D721Med (cell line): ENCODE results near the gene CABCOCO1.
A peak's percentile ranks its signal among the peaks of the same experiment; 100 is the strongest.
"Not testable (repeated sequence)": the region's sequence is repeated elsewhere in the genome, so short reads cannot be mapped to it uniquely, and the experiment has no call there.

Experiments
- DNase-seq: peaks from one replicate; pipeline ENCODE4 v3.0.0; 2011; ENCODE audit warnings: low spot score; ENCODE audit not compliant: insufficient read length
- FAIRE-seq: peaks from 2 replicates; lab custom pipeline; 2011; peaks lifted over from hg19 to GRCh38; lab: Jason Lieb, UNC
- TF ChIP-seq, protein P1 (sequence below): IDR thresholded peaks from 2 replicates; pipeline ENCODE4 v1.5.1; 2012; ENCODE audit warnings: mild to moderate bottlenecking, control low read depth; ENCODE audit not compliant: insufficient read depth; ENCODE audit errors: missing control alignments

CABCOCO1 gene

DNA sequence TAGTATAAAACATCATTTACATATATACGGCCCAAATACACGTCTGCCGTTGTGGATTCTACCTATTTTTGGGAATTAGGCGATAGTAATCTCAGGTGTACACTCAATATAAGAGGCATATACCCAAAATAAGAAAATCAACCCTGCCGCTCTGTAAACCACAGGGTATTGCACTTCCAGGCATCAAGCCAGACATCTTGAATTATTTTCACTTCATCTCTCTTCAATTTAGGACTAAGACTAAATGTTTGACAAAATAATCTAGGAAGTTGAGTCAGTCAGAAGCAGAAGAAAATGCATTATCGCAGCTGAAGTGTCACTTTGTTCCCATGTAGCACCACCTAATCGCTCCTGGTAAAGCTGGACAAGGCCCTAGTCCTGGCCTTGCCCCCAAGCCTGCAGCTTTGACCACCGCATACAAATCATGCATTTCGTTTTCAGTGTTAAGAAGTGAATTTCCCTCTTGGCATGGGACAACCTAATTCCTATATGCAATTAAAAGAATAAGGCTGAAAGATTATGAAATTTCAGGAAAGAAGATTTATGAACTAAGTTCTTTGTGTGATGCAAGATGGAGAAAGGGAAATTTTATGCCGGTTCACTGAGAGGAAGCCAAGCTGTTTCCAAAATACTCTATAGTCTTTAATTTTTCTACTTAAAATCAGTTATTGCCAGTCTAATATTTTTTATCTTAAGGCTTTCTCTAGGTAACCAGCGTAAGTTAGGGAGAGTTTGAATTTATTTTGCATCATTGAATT, 26.0 kb downstream of the CABCOCO1 start:
- no peak for FAIRE-seq
- no peak for DNase-seq
- TF ChIP-seq, protein P1, sequence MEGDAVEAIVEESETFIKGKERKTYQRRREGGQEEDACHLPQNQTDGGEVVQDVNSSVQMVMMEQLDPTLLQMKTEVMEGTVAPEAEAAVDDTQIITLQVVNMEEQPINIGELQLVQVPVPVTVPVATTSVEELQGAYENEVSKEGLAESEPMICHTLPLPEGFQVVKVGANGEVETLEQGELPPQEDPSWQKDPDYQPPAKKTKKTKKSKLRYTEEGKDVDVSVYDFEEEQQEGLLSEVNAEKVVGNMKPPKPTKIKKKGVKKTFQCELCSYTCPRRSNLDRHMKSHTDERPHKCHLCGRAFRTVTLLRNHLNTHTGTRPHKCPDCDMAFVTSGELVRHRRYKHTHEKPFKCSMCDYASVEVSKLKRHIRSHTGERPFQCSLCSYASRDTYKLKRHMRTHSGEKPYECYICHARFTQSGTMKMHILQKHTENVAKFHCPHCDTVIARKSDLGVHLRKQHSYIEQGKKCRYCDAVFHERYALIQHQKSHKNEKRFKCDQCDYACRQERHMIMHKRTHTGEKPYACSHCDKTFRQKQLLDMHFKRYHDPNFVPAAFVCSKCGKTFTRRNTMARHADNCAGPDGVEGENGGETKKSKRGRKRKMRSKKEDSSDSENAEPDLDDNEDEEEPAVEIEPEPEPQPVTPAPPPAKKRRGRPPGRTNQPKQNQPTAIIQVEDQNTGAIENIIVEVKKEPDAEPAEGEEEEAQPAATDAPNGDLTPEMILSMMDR, result no peak

DNA sequence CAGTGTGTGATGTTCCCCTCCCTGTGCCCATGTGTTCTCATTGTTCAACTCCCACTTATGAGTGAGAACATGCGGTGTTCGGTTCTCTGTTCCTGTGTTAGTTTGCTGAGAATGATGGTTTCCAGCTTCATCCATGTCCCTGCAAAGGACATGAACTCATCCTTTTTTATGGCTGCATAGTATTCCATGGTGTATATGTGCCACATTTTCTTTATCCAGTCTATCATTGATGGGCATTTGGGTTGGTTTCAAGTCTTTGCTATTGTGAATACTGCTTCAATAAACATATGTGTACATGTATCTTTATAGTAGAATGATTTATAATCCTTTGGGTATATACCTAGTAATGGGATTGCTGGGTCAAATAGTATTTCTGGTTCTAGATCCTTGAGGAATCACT, 28.9 kb downstream of the CABCOCO1 start:
- not testable (repeated sequence) for FAIRE-seq, DNase-seq

DNA sequence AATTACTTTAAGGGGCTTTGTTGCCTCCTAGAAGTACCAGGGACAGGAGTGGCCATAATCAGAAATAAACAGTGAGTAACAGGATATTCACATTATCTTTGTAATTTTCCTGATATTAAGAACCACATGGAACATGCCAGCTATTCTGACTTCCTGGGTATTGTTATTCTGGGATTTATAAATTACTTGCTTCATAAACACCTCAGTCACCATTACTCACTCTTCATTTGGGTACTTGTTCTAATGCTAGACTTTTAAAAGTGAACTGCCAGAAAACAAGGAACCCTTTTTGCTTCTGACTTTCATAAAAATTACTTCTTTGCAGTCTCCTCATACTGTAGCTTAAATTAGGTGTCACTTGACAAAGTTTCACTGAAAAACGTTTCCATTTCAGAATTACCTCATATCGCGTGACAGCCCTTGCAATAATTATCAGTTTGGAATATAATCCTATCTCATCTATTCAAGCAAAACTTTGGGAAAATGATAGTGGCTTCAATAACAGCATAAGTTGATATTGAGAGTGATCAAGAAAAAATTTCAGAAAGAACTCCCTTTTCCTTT, 29.8 kb downstream of the CABCOCO1 start:
- DNase-seq (no peak), FAIRE-seq (no peak)
- TF ChIP-seq, protein P1, result no peak

DNA sequence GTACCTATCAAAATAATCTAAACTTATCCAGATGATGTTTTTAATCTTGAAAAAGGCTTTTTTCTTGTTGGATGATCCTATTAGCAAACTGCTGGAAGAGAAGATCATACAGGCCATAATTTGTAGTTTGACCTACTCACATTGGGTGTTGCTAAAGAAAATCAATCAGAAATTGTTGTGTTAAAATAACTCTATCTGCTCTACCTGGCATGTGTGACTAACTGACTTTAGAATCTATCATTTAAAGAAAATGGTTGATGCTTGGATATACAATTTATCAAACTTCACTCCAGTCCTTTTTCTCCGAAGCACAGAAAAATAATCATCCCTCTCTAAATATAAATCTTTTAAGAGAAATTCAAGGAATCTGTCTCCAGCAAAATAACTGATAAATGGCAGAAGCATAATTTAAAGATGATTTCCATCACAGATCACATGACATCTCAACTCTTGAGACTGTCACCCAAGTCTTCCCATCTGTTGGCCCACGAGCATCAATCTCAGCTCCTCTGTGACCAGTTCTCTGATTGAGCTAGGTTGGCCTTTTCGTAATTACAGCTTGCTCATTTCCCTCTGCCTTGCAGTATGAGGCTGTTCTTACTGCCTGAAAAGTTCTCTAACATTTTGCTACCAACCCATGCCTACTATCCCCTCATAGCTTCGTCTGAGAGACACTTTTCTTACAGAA, 36.4 kb downstream of the CABCOCO1 start:
- FAIRE-seq, result no peak
- TF ChIP-seq, protein P1, result no peak
- no peak for DNase-seq

DNA sequence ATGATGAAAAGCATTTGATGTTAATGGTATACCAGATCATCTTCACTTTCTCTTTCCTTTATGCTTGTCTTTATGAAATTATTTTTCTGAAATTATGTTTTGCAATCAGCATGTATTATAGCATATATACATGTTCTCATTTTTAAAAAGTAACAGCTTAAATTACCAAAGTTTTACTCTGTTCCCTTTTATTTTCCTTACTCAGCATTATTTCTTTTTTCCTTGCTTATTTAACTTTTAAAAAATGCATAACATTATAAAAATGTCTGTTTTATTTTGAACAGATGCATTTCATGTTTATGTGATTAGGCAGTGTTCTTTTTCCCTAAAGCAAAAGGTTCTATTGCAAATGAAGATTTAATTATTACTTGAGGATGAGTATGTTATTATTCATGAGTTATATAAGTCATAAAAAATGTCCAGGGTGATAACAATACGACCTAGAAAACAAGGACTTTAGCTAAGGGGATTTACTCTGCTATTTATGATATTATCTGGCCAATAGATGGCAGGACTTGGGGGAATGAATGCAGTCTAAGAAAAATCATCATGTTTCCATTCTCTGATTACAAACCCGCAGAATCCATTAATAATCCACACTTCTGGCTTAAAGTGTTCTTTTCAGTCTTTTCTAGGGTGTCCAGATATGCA, 38.5 kb downstream of the CABCOCO1 start:
- FAIRE-seq, result peak; percentile 72
- TF ChIP-seq, protein P1, result peak; percentile 7
- no peak for DNase-seq

DNA sequence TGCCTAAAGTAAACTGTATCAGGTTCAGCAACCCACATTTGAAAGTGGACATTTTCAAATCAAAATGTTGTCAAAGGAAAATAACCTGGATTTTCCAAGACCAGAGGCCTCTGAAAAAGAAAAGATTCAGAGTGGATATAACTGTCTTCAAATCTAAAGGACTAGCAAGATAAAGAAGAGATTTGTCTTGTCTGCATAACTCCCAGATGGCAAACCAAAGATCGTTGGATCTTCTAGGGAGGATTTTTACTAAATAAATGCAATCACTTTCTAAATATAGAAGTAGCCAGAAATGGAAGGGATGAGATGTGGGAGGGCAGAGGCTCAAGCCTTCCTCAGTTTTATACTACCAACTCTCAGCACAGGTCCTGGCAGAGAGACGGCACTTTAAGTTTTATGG, 39.0 kb downstream of the CABCOCO1 start:
- DNase-seq (no peak), FAIRE-seq (no peak)
- TF ChIP-seq, protein P1, result no peak

DNA sequence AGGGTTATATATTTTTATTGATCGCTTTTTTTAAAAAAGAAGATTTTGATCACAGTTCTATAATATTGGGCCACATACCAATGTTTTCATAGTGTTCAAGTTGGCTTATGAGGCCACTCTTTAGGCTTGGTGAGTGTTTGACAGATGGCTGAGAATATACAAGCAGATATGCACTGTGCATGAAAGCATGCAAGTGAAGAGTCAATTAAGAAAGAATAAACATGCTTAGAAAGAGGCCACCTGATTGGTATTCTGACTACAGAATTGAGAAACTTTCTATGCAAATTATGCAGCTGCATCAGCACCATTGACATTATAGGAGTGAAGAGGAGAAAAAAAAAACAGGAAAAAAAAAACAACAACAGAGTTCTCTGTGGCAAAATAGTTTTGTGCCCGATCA, 39.9 kb downstream of the CABCOCO1 start:
- no peak for FAIRE-seq
- TF ChIP-seq, protein P1, result no peak
- no peak for DNase-seq
